NCI-H2029 (cell line): ENCODE data around the gene DPEP2NB.
"Not testable (repeated sequence)": the region's sequence is repeated elsewhere in the genome, so short reads cannot be mapped to it uniquely, and the experiment has no call there.

ENCODE experiments used
- DNase-seq: peaks from one replicate; lab custom pipeline; 2025; lab: John Stamatoyannopoulos, UW

DPEP2NB gene

GRCh38 chr16:68015681-68016080 is at the start of gene DPEP2NB:
Gene DPEP2NB (minus strand): TSS chr16:68015911. CDS start chr16:68015770, 141 bp downstream.
- DNase-seq = no peak

- DNase-seq = peak; percentile 39
Observed at GRCh38 chr16:68064791-68065365, 49.2 kb upstream of the DPEP2NB start.

GRCh38 chr16:68062910-68063393 is 47.2 kb upstream of the DPEP2NB start:
- no peak for DNase-seq

GRCh38 chr16:68061396-68061795 is 45.7 kb upstream of the DPEP2NB start:
- no peak for DNase-seq

GRCh38 chr16:68059804-68060203 is 44.1 kb upstream of the DPEP2NB start:
- DNase-seq = no peak

GRCh38 chr16:68055395-68055794 is 39.7 kb upstream of the DPEP2NB start:
- DNase-seq = no peak

- no peak for DNase-seq
Observed at GRCh38 chr16:68049449-68049848, 33.7 kb upstream of the DPEP2NB start.

- DNase-seq = no peak
Observed at GRCh38 chr16:68047987-68048386, 32.3 kb upstream of the DPEP2NB start.

GRCh38 chr16:68046106-68046505 is 30.4 kb upstream of the DPEP2NB start:
- no peak for DNase-seq

GRCh38 chr16:68041783-68042182 is 26.1 kb upstream of the DPEP2NB start:
- no peak for DNase-seq

- DNase-seq = peak; percentile 15
Observed at GRCh38 chr16:68040506-68041288, 25.0 kb upstream of the DPEP2NB start.

- DNase-seq = no peak
Observed at GRCh38 chr16:68037841-68038597, 22.3 kb upstream of the DPEP2NB start.

- DNase-seq = no peak
Observed at GRCh38 chr16:68035227-68035626, 19.5 kb upstream of the DPEP2NB start.

- no peak for DNase-seq
Observed at GRCh38 chr16:68033101-68033500, 17.4 kb upstream of the DPEP2NB start.

- no peak for DNase-seq
Observed at GRCh38 chr16:68031951-68032350, 16.2 kb upstream of the DPEP2NB start.

GRCh38 chr16:68030108-68030507 is 14.4 kb upstream of the DPEP2NB start:
- DNase-seq = not testable (repeated sequence)

GRCh38 chr16:68028996-68029395 is 13.3 kb upstream of the DPEP2NB start:
- no peak for DNase-seq

GRCh38 chr16:68022728-68023537 is 7.2 kb upstream of the DPEP2NB start, which contains the start of the genes DDX28 and DUS2:
Gene DDX28 (minus strand): TSS chr16:68023232. CDS start chr16:68023202, 30 bp downstream.
Gene DUS2 (plus strand): TSS chr16:68023284. CDS start chr16:68038024, 14,740 bp downstream.
- peak; percentile 22 for DNase-seq

- no peak for DNase-seq
Observed at GRCh38 chr16:68022278-68022727, 6.6 kb upstream of the DPEP2NB start.

GRCh38 chr16:68021490-68021889 is 5.8 kb upstream of the DPEP2NB start:
- DNase-seq = no peak

GRCh38 chr16:68019167-68019680 is 3.5 kb upstream of the DPEP2NB start:
- no peak for DNase-seq
